ENCODE measurements around the gene USP31. TPM values are rescaled to one million over a fixed set of nuclear protein-coding genes. Genes with fewer than 3 reads are reported as not detected.

USP31 gene
- total and polyA plus RNA-seq, 8 donors, result 1.7 to 18.5 (median 5.8) TPM

GRCh38 chr16:23156110-23156509, 6.9 kb upstream of the USP31 start:
- DNase-seq, result no peak
- H3K4me3 ChIP-seq, result no peak overlapping the region
- intact Hi-C loops (cut with DNase I; ENCODE audit: low total_unique reads), result no loop called here
- no peaks in the 10 kb centered on the region for H3K9me3 ChIP-seq
- peaks cover 0 to 6% (median 3%) of the 10 kb centered on the region in 4 donors for H3K4me1 ChIP-seq
- peaks cover 0 to 13% (median 0%) of the 10 kb centered on the region in 3 donors for H3K27me3 ChIP-seq
- WGBS, 5 donors, result 50 to 65% (median 55%) methylated on average over 3 of the region's 3 CpGs
- no peak overlapping the region for H3K27ac ChIP-seq
- no peaks in the 10 kb centered on the region for H3K36me3 ChIP-seq
- TF ChIP-seq POLR2A (IDR thresholded peaks at IDR 0.05) (no peak), POLR2AphosphoS5 (IDR thresholded peaks at IDR 0.05) (no peak), CTCF (IDR thresholded peaks at IDR 0.05) (no peak), EP300 (IDR thresholded peaks at IDR 0.05) (no peak)

GRCh38 chr16:23155445-23156049, 6.3 kb upstream of the USP31 start:
- Histone ChIP-seq H3K4me1 (peaks cover 0 to 6% (median 3%) of the 10 kb centered on the region in 4 donors), H3K9me3 (no peaks in the 10 kb centered on the region), H3K27ac (no peak overlapping the region), H3K36me3 (no peaks in the 10 kb centered on the region), H3K4me3 (no peak overlapping the region), H3K27me3 (peaks cover 0 to 13% (median 0%) of the 10 kb centered on the region in 3 donors)
- WGBS, 5 donors, result 26 to 31% (median 29%) methylated on average over 7 of the region's 7 CpGs
- intact Hi-C loops (cut with DNase I; ENCODE audit: low total_unique reads), result no loop called here
- peak; percentile 30 to 44 for DNase-seq
- TF ChIP-seq POLR2A (IDR thresholded peaks at IDR 0.05) (no peak), CTCF (IDR thresholded peaks at IDR 0.05) (peak in 1 of 7 experiments; percentile 7)

GRCh38 chr16:23152386-23153178, 3.3 kb upstream of the USP31 start:
- Histone ChIP-seq H3K4me1 (peaks cover 13 to 23% (median 17%) of the 10 kb centered on the region in 4 donors), H3K36me3 (no peaks in the 10 kb centered on the region), H3K27me3 (peaks cover 0 to 13% (median 0%) of the 10 kb centered on the region in 3 donors), H3K4me3 (no peak overlapping the region), H3K9me3 (no peaks in the 10 kb centered on the region), H3K27ac (no peak overlapping the region)
- TF ChIP-seq CTCF (IDR thresholded peaks at IDR 0.05), result no peak
- no peak for TF ChIP-seq POLR2AphosphoS5 (IDR thresholded peaks at IDR 0.05)
- no peak for TF ChIP-seq EP300 (IDR thresholded peaks at IDR 0.05)
- intact Hi-C loops (cut with DNase I; ENCODE audit: low total_unique reads), result no loop called here
- no peak for DNase-seq
- WGBS, 5 donors, result 76 to 83% (median 79%) methylated on average over 12 of the region's 12 CpGs

- H3K9me3 ChIP-seq, result no peaks in the 10 kb centered on the region
- intact Hi-C loops (cut with DNase I; ENCODE audit: low total_unique reads), result no loop called here
- no peaks in the 10 kb centered on the region for H3K27me3 ChIP-seq
- TF ChIP-seq CTCF (IDR thresholded peaks at IDR 0.05), result no peak
- no peak for TF ChIP-seq EP300 (IDR thresholded peaks at IDR 0.05)
- no peak for TF ChIP-seq POLR2A (IDR thresholded peaks at IDR 0.05)
- TF ChIP-seq POLR2AphosphoS5 (IDR thresholded peaks at IDR 0.05), result no peak
- peak overlapping the region; percentile 70 to 88 (median 80) for H3K4me3 ChIP-seq
- peaks cover 13 to 40% (median 27%) of the 10 kb centered on the region in 4 donors for H3K4me1 ChIP-seq
- no peaks in the 10 kb centered on the region for H3K36me3 ChIP-seq
- 35 to 41% (median 37%) methylated on average over 4 of the region's 4 CpGs for WGBS, 5 donors
- no peak for DNase-seq
- H3K27ac ChIP-seq, result peak overlapping the region in 3 of 5 donors; percentile 44 to 94 (median 90)
Observed at GRCh38 chr16:23149993-23150364, 727 bp upstream of the USP31 start.
